CD4-positive, alpha-beta T cell treated with Interleukin-21 for 1 hour (primary cell): ENCODE measurements around the gene DPH2.

Source experiments
- DNase-seq: peaks from one replicate; pipeline ENCODE4 v3.0.0-alpha.2; 2020

DPH2 gene

GRCh38 chr1:43945674-43946235, 24.1 kb upstream of the DPH2 start:
- DNase-seq, result no peak

- DNase-seq, result peak; percentile 96
These were observed 23.4 kb upstream of the DPH2 start, which contains the start of gene IPO13 for GRCh38 chr1:43946236-43947060. IPO13 (plus strand) TSS chr1:43946950; CDS start chr1:43947601, 651 bp downstream.

- no peak for DNase-seq
These were observed 22.5 kb upstream of the DPH2 start for GRCh38 chr1:43947061-43947873.

- DNase-seq, result no peak
These were observed 21.9 kb upstream of the DPH2 start for GRCh38 chr1:43947874-43948437.

GRCh38 chr1:43949678-43950077, 20.1 kb upstream of the DPH2 start:
- no peak for DNase-seq

GRCh38 chr1:43951021-43951985, 18.5 kb upstream of the DPH2 start:
- no peak for DNase-seq

GRCh38 chr1:43952731-43953346, 17.0 kb upstream of the DPH2 start:
- no peak for DNase-seq

- no peak for DNase-seq
These were observed 16.4 kb upstream of the DPH2 start for GRCh38 chr1:43953361-43953760.

GRCh38 chr1:43954036-43954435, 15.8 kb upstream of the DPH2 start:
- DNase-seq, result no peak

- DNase-seq, result no peak
These were observed 13.6 kb upstream of the DPH2 start for GRCh38 chr1:43956234-43956633.

- no peak for DNase-seq
These were observed 12.3 kb upstream of the DPH2 start for GRCh38 chr1:43957407-43958040.

GRCh38 chr1:43958351-43959255, 11.2 kb upstream of the DPH2 start:
- DNase-seq, result no peak

GRCh38 chr1:43960798-43961197, 9.0 kb upstream of the DPH2 start:
- no peak for DNase-seq

GRCh38 chr1:43961692-43962091, 8.1 kb upstream of the DPH2 start:
- DNase-seq, result no peak

GRCh38 chr1:43962324-43962723, 7.5 kb upstream of the DPH2 start:
- DNase-seq, result no peak

GRCh38 chr1:43963006-43963405, 6.8 kb upstream of the DPH2 start:
- DNase-seq, result no peak

GRCh38 chr1:43963890-43964289, 5.9 kb upstream of the DPH2 start:
- DNase-seq, result no peak

GRCh38 chr1:43965316-43965715, 4.5 kb upstream of the DPH2 start:
- no peak for DNase-seq

GRCh38 chr1:43968348-43968948, 1.4 kb upstream of the DPH2 start:
- no peak for DNase-seq

- DNase-seq, result no peak
These were observed 429 bp upstream of the DPH2 start for GRCh38 chr1:43969416-43969745.
